Smooth muscle cell (in vitro differentiated cells): ENCODE results near the gene RAC3. TPM values are rescaled to one million over a fixed set of nuclear protein-coding genes. Genes with fewer than 3 reads are reported as not detected.

Experiments
- DNase-seq: peaks from one replicate; lab custom pipeline; 2025; ENCODE audit not compliant: unreplicated experiment; lab: John Stamatoyannopoulos, UW
- H2AFZ ChIP-seq: fragments of 200-600 bp; sonication (generic); 2 replicates; pipeline ENCODE4 v1.6.0; 2016; ENCODE audit warnings: antibody characterized with exemption, low read depth, mild to moderate bottlenecking
- H3F3A ChIP-seq: fragments of 200-600 bp; sonication (generic); 2 replicates; pipeline ENCODE4 v1.6.0; 2017; ENCODE audit warnings: antibody characterized with exemption, low read depth
- H3K27ac ChIP-seq: fragments of 200-600 bp; sonication (generic); 2 replicates; pipeline ENCODE4 v1.5.1; 2016; ENCODE audit warnings: low read depth, mild to moderate bottlenecking
- H3K27me3 ChIP-seq: fragments of 200-600 bp; sonication (generic); 2 replicates; pipeline ENCODE4 v1.6.1; 2016; ENCODE audit warnings: low read depth, mild to moderate bottlenecking
- H3K36me3 ChIP-seq: fragments of 200-600 bp; sonication (generic); 2 replicates; pipeline ENCODE4 v1.5.1; 2016; ENCODE audit warnings: low read depth
- H3K4me1 ChIP-seq: fragments of 200-600 bp; sonication (generic); 2 replicates; pipeline ENCODE4 v1.5.1; 2016; ENCODE audit warnings: low read depth
- H3K4me2 ChIP-seq: fragments of 200-600 bp; sonication (generic); 2 replicates; pipeline ENCODE4 v1.6.0; 2016; ENCODE audit warnings: mild to moderate bottlenecking
- H3K4me3 ChIP-seq: fragments of 200-600 bp; sonication (generic); 2 replicates; pipeline ENCODE4 v1.5.1; 2016; ENCODE audit warnings: mild to moderate bottlenecking
- H3K79me2 ChIP-seq: fragments of 200-600 bp; sonication (generic); 2 replicates; pipeline ENCODE4 v1.6.0; 2016; ENCODE audit warnings: low read depth, mild to moderate bottlenecking
- H3K9ac ChIP-seq: fragments of 200-600 bp; sonication (generic); 2 replicates; pipeline ENCODE4 v1.6.0; 2016; ENCODE audit warnings: low read depth
- H3K9me3 ChIP-seq: fragments of 200-600 bp; sonication (generic); replicated peaks from 2 replicates; pipeline ENCODE4 v1.5.1; 2016; ENCODE audit warnings: low read depth
- H4K20me1 ChIP-seq: fragments of 200-600 bp; sonication (generic); 2 replicates; pipeline ENCODE4 v1.6.0; 2016; ENCODE audit warnings: low read depth
- CTCF ChIP-seq: fragments of 200-600 bp; sonication (generic); IDR thresholded peaks from 2 replicates; pipeline ENCODE4 v1.5.1; 2017; ENCODE audit warnings: borderline replicate concordance, mild to moderate bottlenecking, antibody characterized with exemption; ENCODE audit not compliant: insufficient read depth, poor library complexity, severe bottlenecking
- WGBS: methylation state at CpG from one replicate; pipeline ENCODE4 v1.1.7; 2016; ENCODE audit warnings: low lambda C conversion rate; 5-methylcytosine and 5-hydroxymethylcytosine counted together
- polyA plus RNA-seq: library from polyadenylated mRNA; unstranded; fragments of >200 nt; fragmentation: Nextera tagmentation; extraction: Ambion mirVana; gene quantifications from 2 replicates; pipeline ENCODE4 v1.2.1, GENCODE V29; 2016
- total RNA-seq: library from RNA; depleted of rRNA; stranded (reverse); fragments of >200 nt; gene quantifications from 2 replicates; pipeline ENCODE4 v1.2.3, GENCODE V29; 2014

The RAC3 gene
- total and polyA plus RNA-seq, 2 experiments from 2014 or later = 15.3 to 33.0 TPM

GRCh38 chr17:82000803-82001570 lies 30.5 kb upstream of the RAC3 start:
- H4K20me1 ChIP-seq = peaks cover 4% of the 10 kb centered on the region
- DNase-seq = no peak
- H3K9me3 ChIP-seq = no peaks in the 10 kb centered on the region
- H3K27me3 ChIP-seq = no peaks in the 10 kb centered on the region
- H3K27ac ChIP-seq = no peak overlapping the region
- no peak for TF ChIP-seq CTCF
- H2AFZ ChIP-seq = no peak overlapping the region
- no peak overlapping the region for H3K4me2 ChIP-seq
- no peaks in the 10 kb centered on the region for H3K36me3 ChIP-seq
- H3K4me1 ChIP-seq = peaks cover 6% of the 10 kb centered on the region
- H3K4me3 ChIP-seq = no peak overlapping the region
- WGBS = 95% methylated on average over 32 of the region's 32 CpGs
- H3K9ac ChIP-seq = no peak overlapping the region
- H3K79me2 ChIP-seq = no peaks in the 10 kb centered on the region
- peaks cover 12% of the 10 kb centered on the region for H3F3A ChIP-seq

GRCh38 chr17:82001571-82002056 lies 29.9 kb upstream of the RAC3 start:
- H3K9me3 ChIP-seq = no peaks in the 10 kb centered on the region
- no peak overlapping the region for H3K9ac ChIP-seq
- 87% methylated on average over 14 of the region's 17 CpGs for WGBS
- no peak overlapping the region for H3K4me3 ChIP-seq
- H3K4me1 ChIP-seq = peaks cover 6% of the 10 kb centered on the region
- H3K36me3 ChIP-seq = no peaks in the 10 kb centered on the region
- no peak overlapping the region for H3K27ac ChIP-seq
- H3K27me3 ChIP-seq = no peaks in the 10 kb centered on the region
- H2AFZ ChIP-seq = no peak overlapping the region
- H3F3A ChIP-seq = peaks cover 12% of the 10 kb centered on the region
- no peaks in the 10 kb centered on the region for H3K79me2 ChIP-seq
- no peak for DNase-seq
- no peak overlapping the region for H3K4me2 ChIP-seq
- H4K20me1 ChIP-seq = peaks cover 4% of the 10 kb centered on the region
- TF ChIP-seq CTCF = no peak

- no peak for TF ChIP-seq CTCF
- Histone ChIP-seq H3K27ac (peak overlapping the region; percentile 90), H3K4me1 (peaks cover 6% of the 10 kb centered on the region), H3K9ac (peak overlapping the region; percentile 62), H3K4me2 (peak overlapping the region; percentile 74), H3K4me3 (no peak overlapping the region), H2AFZ (no peak overlapping the region), H3K27me3 (no peaks in the 10 kb centered on the region), H3K79me2 (no peaks in the 10 kb centered on the region), H3K36me3 (no peaks in the 10 kb centered on the region), H3K9me3 (no peaks in the 10 kb centered on the region), H3F3A (peaks cover 12% of the 10 kb centered on the region), H4K20me1 (peaks cover 4% of the 10 kb centered on the region)
- WGBS = 24% methylated on average over 50 of the region's 53 CpGs
- peak; percentile 83 for DNase-seq
Measured at GRCh38 chr17:82003411-82004381, 27.8 kb upstream of the RAC3 start.
